Lower leg skin (tissue), 4 donors: ENCODE results near the gene TIRAP. TPM values are rescaled to one million over a fixed set of nuclear protein-coding genes. Genes with fewer than 3 reads are reported as not detected.
"Not testable (repeated sequence)": the region's sequence is repeated elsewhere in the genome, so short reads cannot be mapped to it uniquely, and the experiment has no call there.

Source experiments
- DNase-seq, 2 donors: peaks; one replicate each; pipeline ENCODE4 v3.0.0-alpha.2; 2019; ENCODE audit warnings: low spot score in 2 of 2
- H3K4me3 ChIP-seq: fragments of 200-600 bp; sonication (generic); 2 replicates; pipeline ENCODE4 v1.5.1; 2017; ENCODE audit warnings: mild to moderate bottlenecking, low read depth; ENCODE audit not compliant: poor library complexity, severe bottlenecking
- POLR2A ChIP-seq, 2 donors: fragments of 450-650 bp; IDR thresholded peaks; one replicate each; pipeline ENCODE4 v1.6.1; 2016 to 2017; ENCODE audit warnings: antibody characterized with exemption in 2 of 2, mild to moderate bottlenecking in 1 of 2, moderate library complexity in 1 of 2
- WGBS, 2 donors: methylation state at CpG; one replicate each; pipeline ENCODE4 v1.1.5; 2018; 5-methylcytosine and 5-hydroxymethylcytosine counted together
- intact Hi-C: fragments of 100-400 bp; cut with DNase I; formaldehyde crosslinking; loops from one replicate; pipeline ENCODE4 v1.15.0; 2023; ENCODE audit warnings: low total_unique reads
- total RNA-seq, 4 donors: library from RNA; depleted of rRNA; stranded (reverse); fragments of >200 nt; gene quantifications; one replicate each; pipeline ENCODE4 v1.1.0, GENCODE V29; 2016
- TF ChIP-seq, protein P1 (sequence below), 3 donors: fragments of 450-650 bp; IDR thresholded peaks; one replicate each; pipeline ENCODE4 v1.5.1; 2016; ENCODE audit warnings: antibody characterized with exemption in 3 of 3, mild to moderate bottlenecking in 3 of 3, moderate library complexity in 2 of 3

Gene TIRAP
- total RNA-seq, 4 donors from 2014 or later: 13.2 to 16.8 (median 15.3) TPM

DNA sequence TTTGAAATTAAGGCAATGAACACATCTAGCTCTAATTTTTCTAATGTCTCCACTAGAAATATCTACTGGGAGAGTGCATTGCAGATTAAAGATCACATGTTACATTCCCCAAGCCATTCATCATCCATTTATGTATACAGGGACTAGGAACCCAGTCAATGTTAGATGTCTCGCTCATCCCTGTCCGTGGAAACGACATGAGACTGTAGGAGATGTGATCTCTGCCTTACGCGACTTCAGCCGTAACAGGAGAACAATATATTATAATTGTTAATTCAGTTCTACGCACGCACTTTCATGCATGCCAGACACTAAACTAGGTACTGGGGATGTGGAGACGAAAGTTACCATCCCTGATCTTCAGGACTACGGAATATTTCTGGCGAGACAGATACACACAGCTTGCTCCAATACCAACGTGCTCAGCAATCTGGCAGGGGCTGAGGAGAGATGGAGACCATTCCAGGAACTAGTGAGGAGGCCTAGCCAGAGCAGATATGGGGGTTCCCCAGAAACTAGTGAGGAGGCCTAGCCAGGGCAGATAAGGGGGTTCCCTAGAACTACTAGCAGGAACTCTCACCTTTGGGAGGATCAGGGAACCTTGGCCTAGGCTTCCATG lies 21.7 kb downstream of the TIRAP start:
- intact Hi-C loops: no loop called here
- peak overlapping the region; percentile 56 for H3K4me3 ChIP-seq
- no peak for DNase-seq
- TF ChIP-seq, protein P1, sequence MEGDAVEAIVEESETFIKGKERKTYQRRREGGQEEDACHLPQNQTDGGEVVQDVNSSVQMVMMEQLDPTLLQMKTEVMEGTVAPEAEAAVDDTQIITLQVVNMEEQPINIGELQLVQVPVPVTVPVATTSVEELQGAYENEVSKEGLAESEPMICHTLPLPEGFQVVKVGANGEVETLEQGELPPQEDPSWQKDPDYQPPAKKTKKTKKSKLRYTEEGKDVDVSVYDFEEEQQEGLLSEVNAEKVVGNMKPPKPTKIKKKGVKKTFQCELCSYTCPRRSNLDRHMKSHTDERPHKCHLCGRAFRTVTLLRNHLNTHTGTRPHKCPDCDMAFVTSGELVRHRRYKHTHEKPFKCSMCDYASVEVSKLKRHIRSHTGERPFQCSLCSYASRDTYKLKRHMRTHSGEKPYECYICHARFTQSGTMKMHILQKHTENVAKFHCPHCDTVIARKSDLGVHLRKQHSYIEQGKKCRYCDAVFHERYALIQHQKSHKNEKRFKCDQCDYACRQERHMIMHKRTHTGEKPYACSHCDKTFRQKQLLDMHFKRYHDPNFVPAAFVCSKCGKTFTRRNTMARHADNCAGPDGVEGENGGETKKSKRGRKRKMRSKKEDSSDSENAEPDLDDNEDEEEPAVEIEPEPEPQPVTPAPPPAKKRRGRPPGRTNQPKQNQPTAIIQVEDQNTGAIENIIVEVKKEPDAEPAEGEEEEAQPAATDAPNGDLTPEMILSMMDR (IDR thresholded peaks at IDR 0.05): no peak
- no peak for TF ChIP-seq POLR2A (IDR thresholded peaks at IDR 0.05)
- WGBS, 2 donors: 16 to 22% methylated on average over 12 of the region's 12 CpGs

- TF ChIP-seq, protein P1 (IDR thresholded peaks at IDR 0.05): no peak
- no peak for TF ChIP-seq POLR2A (IDR thresholded peaks at IDR 0.05)
- no peak for DNase-seq
- intact Hi-C loops: no loop called here
- no peak overlapping the region for H3K4me3 ChIP-seq
- 89 to 91% methylated on average over 4 of the region's 4 CpGs for WGBS, 2 donors
Measured at GRCh38 chr11:126305699-126306098, 22.8 kb downstream of the TIRAP start.

DNA sequence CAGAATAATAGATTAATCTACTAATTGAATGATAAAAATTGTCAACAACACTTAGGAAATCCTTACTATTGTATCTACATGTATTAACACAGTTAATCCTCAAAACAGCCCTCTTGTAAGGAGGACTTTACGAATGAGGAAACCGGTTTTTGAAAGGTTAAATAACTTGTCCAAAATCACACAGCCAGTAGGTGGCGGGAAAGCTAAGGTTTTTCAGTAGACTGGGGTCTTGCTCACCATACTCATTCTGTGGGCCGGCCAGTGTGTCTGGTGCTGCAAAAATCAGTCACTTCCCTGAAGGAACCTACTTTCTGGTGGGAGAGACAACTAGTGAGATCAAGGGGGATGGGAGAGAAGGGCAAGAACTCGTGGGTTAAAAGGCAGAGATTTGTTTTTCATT lies 24.8 kb downstream of the TIRAP start:
- intact Hi-C loops: no loop called here
- WGBS, 2 donors: 46 to 48% methylated on average over 5 of the region's 5 CpGs
- DNase-seq: no peak
- no peak overlapping the region for H3K4me3 ChIP-seq
- TF ChIP-seq, protein P1 (IDR thresholded peaks at IDR 0.05): no peak
- TF ChIP-seq POLR2A (IDR thresholded peaks at IDR 0.05): no peak

GRCh38 chr11:126308271-126308671 lies 25.4 kb downstream of the TIRAP start:
- no peak overlapping the region for H3K4me3 ChIP-seq
- no peak for DNase-seq
- intact Hi-C loops: no loop called here
- WGBS, 2 donors: 64 to 73% methylated on average over 4 of the region's 4 CpGs
- TF ChIP-seq, protein P1 (IDR thresholded peaks at IDR 0.05): no peak
- no peak for TF ChIP-seq POLR2A (IDR thresholded peaks at IDR 0.05)

- DNase-seq, H3K4me3 ChIP-seq, intact Hi-C loops: not testable (repeated sequence)
- 85 to 92% methylated on average over 4 of the region's 4 CpGs for whole genome bisulfite sequencing, 2 donors
Measured at GRCh38 chr11:126308771-126309170, 25.9 kb downstream of the TIRAP start.

GRCh38 chr11:126310200-126310991 lies 27.5 kb downstream of the TIRAP start:
- no peak for TF ChIP-seq POLR2A (IDR thresholded peaks at IDR 0.05)
- TF ChIP-seq, protein P1 (IDR thresholded peaks at IDR 0.05): peak in 1 of 3 donors; percentile 61
- intact Hi-C loops: loop anchor here (2.0 kb wide), 1 partner anchor 174 kb away; no protein-coding TSS in a partner anchor
- 61 to 63% methylated on average over 12 of the region's 12 CpGs for WGBS, 2 donors
- H3K4me3 ChIP-seq: no peak overlapping the region
- peak; percentile 73 to 93 for DNase-seq
